HG02852 (cell line): ENCODE measurements around the gene ZNF595.
"Not testable (repeated sequence)": the region's sequence is repeated elsewhere in the genome, so short reads cannot be mapped to it uniquely, and the experiment has no call there.

ENCODE experiments used
- ATAC-seq: cut with Tn5 transposase; IDR thresholded peaks from one replicate; pipeline ENCODE4 v1.9.1; 2021; ENCODE audit warnings: mild to moderate bottlenecking, moderate library complexity; ENCODE audit not compliant: unreplicated experiment

ZNF595 gene

GRCh38 chr4:85951-86350, 32.8 kb downstream of the ZNF595 start:
- ATAC-seq, result no peak

- not testable (repeated sequence) for ATAC-seq
Observed at GRCh38 chr4:86559-87324, 33.6 kb downstream of the ZNF595 start.

- no peak for ATAC-seq
Observed at GRCh38 chr4:98386-98785, 45.3 kb downstream of the ZNF595 start.

- no peak for ATAC-seq
Observed at GRCh38 chr4:99863-100262, 46.7 kb downstream of the ZNF595 start.

GRCh38 chr4:107083-107443, 53.9 kb downstream of the ZNF595 start:
- no peak for ATAC-seq

- ATAC-seq, result no peak
Observed at GRCh38 chr4:107444-108429, 54.6 kb downstream of the ZNF595 start.

- no peak for ATAC-seq
Observed at GRCh38 chr4:112771-113170, 59.6 kb downstream of the ZNF595 start.

- no peak for ATAC-seq
Observed at GRCh38 chr4:113732-114131, 60.6 kb downstream of the ZNF595 start.

- ATAC-seq, result no peak
Observed at GRCh38 chr4:114149-114548, 61.0 kb downstream of the ZNF595 start.

- no peak for ATAC-seq
Observed at GRCh38 chr4:116499-116898, 63.4 kb downstream of the ZNF595 start.

GRCh38 chr4:120616-121015, 67.5 kb downstream of the ZNF595 start:
- ATAC-seq, result no peak

GRCh38 chr4:121408-122084, 68.4 kb downstream of the ZNF595 start:
- ATAC-seq, result no peak

- not testable (repeated sequence) for ATAC-seq
Observed at GRCh38 chr4:123922-124274, 70.8 kb downstream of the ZNF595 start.

GRCh38 chr4:124275-125081, 71.4 kb downstream of the ZNF595 start, which contains the start of gene ZNF718:
TSS of gene ZNF718 (plus strand) at chr4:124501. CDS start at chr4:124671, 170 bp downstream.
- ATAC-seq, result peak; percentile 99

- peak; percentile 6 for ATAC-seq
Observed at GRCh38 chr4:125091-125771, 72.1 kb downstream of the ZNF595 start.

- ATAC-seq, result no peak
Observed at GRCh38 chr4:125833-126232, 72.7 kb downstream of the ZNF595 start.

- no peak for ATAC-seq
Observed at GRCh38 chr4:132483-132882, 79.4 kb downstream of the ZNF595 start.
